HG02973 (cell line): ENCODE data around the gene COL15A1.
A peak's percentile ranks its signal among the peaks of the same experiment; 100 is the strongest.

Experiments used
- ATAC-seq: cut with Tn5 transposase; IDR thresholded peaks from one replicate; pipeline ENCODE4 v1.9.1; 2021; ENCODE audit warnings: moderate library complexity; ENCODE audit not compliant: unreplicated experiment

Gene COL15A1

DNA sequence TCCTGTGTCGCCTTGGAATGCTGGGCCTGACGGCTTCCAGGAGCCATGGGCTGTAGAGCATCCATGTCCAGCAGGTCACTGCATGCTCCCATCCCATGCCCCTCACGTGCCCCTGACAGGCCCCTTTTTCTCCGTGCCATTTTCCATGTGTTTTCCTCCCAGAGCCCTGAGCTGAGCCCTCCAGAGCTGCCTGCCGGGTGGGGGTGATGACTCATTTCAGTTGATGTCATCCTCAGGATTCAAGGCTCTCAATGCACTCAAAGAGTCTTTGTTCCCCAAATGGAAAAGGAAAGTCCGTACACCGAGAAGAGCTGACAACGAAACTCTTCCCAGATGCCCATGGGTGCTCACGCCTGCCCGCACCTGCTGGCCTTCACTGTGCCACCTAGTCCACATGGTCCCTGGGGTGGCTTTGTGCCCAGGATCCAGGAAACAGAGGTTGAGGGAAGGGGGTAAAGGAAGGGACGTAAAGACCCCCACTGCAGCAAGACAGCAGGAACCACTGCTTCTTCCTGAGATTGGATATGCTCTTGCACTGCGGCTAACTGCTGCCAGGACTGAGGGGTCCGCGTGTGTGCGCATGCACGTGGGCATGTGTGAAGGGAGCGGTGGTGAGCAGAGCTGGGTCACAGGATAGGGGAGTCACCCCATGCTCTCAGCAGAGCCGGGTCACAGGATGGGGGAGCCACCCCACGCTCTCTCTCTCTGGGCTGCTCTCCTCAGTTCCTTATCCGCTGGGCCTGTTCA, 27.6 kb downstream of the COL15A1 start:
- ATAC-seq: no peak

DNA sequence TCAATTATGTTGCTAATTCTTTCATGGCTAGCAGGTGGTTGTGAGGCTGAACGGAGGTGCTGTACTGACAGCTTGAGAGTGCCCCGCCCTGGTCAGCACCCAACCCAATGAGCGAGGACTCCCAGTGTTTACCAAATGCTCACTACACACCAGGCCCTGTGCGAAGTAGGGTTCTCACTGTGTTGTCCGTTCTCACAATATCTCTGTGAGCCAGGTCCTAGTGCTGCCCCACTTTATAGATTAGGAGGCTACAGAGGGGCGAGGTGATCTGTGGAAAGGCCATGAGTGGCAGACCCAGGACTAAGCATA, 28.2 kb downstream of the COL15A1 start:
- no peak for ATAC-seq

DNA sequence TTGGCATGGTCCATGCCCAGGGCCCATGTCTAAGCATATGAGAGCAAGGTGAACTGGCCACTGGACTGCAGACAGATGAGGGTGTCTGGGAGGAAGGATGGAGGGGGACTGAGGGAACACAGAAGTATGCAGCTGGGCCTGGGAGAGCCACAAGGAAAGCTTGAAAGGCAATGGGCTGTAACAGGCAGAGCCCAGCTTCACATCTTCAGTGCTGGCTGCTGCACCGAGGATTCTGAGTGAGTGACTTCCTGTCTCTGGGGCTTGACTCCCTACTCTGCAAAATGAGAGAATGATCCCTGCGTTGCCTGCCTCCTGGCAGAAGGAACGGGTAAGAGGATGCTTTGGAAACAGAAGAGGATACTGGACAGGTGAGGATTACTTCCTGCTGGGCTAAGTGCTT, 29.0 kb downstream of the COL15A1 start:
- ATAC-seq: no peak

DNA sequence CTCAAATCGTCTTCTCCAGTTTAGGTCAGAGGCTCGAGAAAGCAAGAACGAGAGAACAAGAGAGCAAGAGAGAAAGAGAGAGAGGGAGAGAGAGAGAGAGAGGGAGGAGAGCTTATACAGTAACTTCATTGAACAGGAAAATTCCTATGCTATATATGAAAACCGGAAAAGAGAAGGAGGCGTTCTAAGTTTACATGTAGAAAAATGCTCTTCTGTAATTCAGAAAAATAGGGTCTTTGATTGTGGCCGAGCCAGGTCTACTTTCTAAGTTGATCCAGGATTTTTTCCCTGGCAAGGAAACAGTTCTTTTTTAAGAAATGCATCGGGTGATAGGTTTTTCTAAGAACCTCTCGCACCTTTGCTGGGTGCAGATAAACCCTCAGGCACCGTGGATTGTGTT, 29.5 kb downstream of the COL15A1 start:
- no peak for ATAC-seq

DNA sequence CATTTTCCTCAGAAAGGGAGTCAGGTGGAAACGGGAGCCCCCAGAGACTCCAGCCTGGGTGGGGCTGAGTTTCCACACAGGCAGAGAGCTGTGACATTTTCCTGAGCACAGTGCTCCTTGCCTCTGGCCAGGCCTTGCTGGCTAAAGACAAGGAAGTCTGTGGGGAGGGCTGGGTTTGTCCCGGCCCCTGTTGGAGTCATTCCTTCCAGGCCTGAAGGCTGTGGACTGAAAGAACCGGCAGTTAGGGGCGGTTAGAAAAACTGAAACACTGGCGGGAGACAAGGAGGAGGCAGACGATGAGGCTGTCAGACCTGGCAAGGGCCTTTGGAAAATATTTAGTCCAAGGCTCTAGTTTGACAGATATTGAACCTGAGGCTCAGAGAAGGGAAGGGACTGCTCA, 29.9 kb downstream of the COL15A1 start:
- no peak for ATAC-seq

DNA sequence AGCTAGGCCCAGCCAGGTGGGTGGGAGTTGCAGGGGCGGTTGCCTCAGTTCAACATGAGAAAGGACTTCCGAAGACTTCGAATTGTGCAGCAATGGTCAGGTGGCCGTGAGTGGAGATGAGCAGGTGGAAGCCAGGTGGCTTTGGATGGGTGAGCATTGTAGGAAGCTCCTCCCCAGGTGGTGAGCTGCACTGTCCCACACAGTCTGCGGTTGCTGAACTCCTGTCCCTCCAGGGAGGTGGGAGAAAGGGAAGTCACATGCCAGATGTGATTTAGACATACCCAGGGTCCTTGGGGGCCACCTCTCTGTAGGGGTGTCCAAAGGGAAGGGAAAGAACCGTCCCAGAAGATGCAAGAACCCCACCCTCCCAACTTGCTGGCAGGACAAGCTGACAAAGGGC, 30.4 kb downstream of the COL15A1 start:
- no peak for ATAC-seq

DNA sequence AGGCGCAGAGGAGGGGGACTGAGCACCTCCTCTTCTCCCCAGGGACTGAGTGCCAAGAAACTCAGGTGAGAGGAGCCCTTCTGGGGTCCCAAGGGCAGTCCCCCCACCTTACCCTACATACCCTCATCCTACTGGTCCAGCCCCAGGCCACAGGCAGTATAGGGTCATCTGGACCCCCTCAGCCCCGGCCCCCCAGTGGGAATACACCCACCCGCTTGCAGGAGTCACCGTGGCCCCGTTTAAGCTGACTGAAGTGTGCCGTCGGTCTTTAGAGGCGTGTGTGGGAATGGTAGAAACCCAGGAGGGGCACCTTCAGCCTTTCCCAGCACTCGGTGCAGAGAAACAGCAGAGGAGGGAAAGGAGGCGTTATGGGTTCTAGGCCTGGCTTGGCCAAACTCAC, 30.8 kb downstream of the COL15A1 start:
- ATAC-seq: no peak

DNA sequence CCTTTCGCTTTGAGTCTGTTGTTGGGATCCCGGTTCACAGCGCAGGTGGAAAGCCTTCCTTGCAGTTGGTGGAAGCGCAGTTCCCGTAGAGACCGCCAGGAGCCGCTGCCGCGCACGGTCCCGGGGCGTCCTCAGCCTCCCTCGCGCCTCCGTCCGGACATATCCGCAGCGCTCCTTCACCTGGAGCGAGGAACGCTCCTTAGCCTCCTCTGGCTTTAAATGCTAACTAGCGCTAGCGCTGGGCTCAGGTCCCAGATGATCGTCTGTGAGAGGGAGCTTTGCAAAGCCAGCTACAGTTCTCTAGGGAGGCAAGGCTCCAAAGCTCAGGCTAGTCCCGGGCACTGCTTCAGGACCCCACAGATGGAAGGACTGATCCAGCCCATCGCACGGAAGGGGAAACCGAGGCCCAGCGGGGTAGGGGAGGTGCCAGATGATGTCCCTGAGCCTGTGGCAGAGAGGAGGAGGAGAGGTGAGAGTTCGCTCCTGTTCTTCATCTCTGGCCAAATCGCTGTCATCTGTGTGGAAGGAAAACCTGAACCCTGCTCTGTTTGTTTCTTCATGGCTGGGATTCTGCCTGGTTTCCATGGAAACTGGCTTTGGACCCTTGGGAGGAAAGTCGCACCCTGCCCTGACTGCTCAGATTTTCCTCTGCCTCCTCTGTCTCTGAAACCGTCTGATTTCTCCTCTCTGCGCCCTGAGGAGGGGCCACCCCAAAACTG, 31.4 kb downstream of the COL15A1 start:
- peak; percentile 84 for ATAC-seq

DNA sequence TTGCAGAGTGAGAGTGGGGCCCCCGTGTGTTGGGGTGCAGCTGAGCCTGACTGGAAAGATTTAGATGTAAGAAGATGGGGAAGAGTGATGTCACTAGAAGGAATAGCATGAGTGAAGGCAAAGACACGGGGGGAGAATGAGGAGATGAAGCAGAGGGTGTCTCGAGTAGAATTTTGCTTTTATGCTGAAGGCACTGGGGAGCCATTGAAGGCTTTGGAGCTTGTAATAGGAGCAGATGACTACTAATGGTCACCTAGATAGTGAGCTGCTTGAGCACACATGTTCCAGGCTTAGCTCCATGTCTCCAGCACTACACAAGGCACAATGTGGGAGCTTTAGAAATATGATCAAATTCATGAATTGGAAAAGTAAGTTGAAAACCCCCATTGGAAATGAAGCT, 32.1 kb downstream of the COL15A1 start:
- ATAC-seq: no peak

DNA sequence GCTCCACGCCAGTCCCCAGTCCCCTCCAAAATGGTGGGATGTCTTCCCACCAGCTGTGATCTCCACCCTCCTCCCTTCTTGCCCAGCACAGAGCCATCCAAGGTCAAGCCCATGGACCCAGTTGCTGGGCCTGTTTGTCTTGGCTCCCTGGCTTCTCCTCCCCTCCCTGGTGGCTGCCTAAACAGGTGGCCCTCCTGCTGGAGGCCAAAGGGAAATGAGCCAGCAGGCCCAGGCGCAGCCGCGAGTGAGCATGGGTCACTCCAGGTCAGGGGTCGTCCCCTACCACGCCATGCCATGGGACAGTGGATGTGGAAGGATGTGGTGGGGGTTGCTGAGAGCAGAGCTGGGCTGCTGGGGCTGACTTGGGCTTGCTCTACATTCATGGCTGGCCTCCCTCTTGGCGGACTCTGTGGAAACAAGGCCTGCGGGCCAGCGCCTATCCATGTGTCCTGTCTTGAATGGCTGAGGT, 33.6 kb downstream of the COL15A1 start:
- ATAC-seq: no peak

DNA sequence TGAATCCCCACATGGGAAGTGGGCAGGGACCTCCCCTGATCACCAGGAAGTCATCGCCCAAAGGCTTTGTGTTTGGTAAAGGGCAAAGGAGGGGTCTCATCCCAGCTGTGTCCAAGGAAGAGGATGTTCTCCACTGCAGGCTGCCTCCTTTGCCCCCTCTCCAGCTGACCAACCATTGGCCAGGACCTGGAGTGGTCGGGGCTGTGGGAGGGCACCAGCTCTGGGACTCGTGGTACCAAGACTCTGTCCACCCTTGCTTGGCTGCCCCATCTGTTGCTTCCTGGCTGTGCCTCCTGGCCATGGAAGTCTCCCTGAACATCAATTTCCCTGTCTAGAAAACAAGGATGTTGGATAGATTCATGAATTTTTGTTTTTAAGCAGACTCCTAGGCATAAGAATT, 34.1 kb downstream of the COL15A1 start:
- no peak for ATAC-seq

DNA sequence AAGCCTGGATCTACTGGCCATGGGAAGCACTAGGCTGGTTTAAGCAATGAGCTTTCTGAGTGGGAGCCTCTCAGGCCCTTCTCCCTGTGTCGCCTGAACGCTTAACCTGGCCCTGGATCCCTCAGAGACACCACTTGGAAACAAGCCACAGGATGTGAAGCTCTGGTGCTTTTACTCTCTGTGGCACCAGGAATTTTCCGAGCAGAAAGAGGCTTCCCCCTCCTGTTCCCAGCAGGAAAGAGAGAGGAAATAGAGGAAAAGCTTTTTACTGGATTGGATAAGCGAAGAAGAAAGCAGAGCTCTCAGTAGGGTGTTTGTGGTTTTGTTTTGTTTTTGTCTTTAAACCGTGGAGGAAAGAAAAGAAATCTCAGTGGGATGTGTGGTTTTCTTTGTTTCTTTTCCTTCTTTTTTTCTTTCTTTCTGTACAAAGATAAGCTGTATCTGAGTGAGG, 34.5 kb downstream of the COL15A1 start:
- ATAC-seq: no peak

DNA sequence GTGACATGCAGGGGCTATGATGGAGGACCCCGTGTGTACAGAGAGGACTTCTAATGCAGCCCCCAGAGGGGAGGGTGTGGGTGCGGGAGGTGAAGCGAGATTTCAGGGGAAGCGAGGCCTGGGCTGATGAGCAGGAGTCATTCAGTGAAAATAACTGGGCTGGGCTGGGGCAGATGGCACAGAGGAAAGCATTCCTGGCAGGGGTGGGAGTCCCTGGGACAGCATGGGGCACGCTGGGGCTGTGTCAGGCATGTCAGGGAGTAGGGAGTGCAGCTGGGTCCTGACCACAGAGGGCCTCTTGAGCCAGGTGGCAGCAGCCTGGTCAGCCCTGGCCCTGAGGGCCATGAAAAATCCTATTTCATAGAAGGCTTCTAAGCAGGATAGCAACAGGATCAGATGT, 36.6 kb downstream of the COL15A1 start:
- no peak for ATAC-seq

DNA sequence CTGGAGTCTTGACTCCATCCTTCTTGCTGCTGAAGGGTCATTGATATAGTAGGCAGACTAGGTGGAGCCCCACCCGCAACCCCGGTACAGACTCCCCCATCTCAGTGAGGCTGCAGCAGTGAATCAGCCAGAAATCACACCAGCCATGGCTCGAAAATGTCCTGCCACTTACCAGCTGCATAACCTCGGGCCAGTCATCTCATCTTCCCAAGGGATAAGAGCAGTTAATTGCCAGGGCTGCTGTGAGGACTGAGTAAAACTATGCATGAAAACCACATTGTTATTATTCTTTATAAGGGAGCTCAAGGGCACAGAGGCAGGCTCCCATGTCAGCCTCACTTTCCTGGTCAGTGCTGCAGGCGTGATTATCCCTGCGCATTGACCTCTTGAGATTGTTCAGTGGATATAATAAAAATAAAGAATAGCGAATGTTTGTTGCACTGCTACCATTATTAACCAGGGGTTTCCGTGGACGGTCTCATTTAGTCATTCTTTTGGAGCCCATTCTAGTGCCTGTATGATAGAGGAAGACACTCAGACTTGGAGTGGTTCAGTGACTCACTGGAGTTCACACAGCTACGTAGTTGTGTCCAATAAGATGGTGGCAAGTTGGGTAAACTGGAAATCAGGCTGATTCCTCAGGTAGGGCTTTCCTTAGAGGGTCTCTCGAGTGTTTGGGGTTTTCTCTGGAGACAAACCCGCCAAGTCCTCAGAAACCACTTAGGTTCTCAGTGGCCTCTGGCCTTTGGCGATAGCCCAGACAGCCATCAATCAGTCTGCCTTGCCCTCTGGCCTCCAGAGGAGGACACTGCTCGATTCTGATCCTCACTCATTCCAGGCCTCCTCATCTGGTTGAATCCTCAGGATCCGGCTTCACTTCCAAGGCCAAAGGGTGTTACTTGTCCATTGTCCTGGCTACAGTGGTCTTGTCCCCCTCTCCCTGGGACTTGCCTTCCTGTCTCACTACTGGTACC, 39.9 kb downstream of the COL15A1 start:
- ATAC-seq: no peak

DNA sequence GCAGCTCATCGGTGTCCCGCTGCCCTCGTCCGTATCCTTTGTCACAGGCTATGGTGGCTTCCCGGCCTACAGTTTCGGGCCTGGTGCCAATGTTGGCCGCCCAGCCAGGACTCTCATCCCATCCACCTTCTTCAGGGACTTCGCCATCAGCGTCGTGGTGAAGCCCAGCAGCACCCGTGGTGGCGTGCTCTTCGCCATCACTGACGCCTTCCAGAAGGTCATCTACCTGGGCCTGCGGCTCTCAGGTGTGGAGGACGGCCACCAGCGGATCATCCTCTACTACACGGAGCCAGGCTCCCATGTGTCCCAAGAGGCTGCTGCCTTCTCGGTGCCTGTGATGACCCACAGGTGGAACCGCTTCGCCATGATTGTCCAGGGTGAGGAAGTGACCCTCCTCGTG, 41.9 kb downstream of the COL15A1 start:
- no peak for ATAC-seq

DNA sequence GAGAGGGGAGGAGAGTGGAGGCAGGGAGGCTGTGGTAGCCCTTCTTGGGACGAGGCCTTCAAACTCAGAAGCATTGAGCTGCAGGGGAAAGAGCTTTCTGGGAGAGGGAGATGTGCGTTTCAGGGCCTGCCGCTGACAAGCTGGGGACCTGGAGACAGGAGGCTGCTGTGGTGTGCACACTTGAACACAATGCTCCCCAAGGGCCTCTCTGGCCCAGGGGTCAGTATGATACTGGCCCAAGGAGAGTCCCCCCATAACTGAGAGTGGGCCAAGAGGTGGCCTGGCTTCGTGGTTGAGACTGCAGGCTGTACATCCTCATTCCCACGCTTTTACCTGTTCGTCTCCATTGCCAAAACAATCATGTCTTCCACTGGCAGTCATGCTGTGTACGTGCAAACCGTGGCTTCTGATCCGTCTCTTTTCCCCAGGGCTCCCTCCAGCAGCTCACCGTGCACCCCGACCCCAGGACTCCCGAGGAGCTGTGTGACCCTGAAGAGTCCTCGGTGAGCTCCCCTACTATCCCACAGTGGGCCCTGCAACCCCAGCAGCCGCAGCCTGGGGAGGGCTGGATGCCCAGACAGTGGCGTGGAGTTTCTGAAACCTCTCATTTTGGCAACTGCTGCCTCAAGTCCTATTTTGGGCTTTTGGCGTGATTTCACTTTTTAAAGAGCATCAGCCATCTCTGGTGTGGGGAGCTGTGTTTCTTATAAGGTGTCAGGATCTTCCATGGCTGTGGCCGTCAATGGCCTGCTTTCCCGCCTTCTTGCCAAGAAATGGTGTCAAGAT, 43.4 kb downstream of the COL15A1 start:
- no peak for ATAC-seq

DNA sequence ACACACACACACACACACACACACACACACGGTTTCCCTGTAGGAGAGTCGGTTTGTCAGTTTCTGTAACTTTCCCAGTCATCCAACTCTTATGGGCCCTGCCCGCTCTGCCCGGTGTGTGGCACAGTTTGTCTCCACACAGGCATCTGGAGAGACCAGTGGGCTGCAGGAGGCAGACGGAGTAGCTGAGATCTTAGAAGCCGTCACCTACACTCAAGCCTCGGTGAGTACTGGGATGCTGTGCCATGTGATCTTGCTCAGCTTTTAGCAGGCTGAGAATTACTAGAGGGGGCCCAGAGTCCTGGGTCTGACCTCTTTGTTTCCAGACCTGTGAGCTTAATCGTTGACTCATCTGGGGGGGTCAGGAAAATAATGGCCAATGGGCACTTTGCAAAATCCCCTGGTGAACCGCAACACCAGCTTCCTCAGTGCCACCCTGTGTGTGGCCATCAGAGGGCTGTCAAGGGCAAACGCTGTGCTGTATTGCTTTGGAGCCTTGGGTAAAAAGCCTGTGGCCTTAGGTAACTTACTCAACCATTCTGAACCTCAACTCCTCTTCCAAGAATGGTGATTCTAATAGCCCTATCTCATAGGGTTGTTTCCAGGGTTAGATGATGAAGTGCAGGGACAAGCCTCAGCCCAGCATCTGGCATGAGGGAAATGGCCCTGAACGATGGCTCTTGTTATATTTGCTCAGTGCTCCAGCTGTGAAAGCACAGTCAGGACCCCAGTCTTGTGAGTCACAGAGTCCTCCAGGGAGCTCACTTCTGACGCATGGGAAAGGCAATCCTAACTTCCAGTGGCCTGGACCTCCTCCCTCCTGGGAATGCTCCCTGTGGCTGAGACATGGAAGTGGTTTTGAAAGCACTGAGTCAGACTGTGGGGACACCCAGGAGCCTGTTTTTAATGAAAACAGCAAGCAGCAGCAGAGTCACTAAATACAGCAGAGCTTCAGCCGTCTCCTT, 45.6 kb downstream of the COL15A1 start:
- ATAC-seq: no peak

DNA sequence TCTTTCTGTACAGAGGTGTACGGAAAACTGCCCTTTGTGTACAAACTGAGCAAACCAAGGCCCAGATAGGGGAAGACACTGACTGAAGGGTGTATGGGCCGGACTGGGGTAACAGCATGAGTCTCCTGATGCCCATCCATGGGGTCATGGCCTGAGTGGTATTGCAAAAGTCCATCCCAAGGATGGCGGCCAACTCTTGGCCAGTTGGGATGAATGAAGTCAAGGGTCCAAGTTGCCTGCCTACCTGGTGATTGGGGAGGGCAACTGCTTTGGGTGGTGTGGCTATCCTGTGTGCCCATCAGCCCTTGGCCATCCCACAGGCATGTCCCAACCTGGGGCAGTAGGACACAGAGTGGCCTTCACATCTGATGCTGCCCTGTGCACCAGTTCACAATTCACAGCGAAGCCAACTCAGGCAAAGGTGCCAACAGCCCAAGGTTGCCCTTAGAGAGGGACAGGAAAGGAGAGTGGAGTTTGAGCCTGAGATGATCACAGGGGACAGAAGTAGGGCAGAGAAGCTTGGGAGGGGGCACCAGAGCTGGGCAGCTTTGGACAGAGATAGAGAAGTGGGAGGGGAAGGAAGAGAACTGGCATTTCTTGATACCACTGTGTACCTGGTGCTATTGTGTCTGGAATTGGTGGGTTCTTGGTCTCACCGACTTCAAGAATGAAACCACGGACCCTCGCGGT, 46.6 kb downstream of the COL15A1 start:
- no peak for ATAC-seq
